K562 (cell line): ENCODE measurements around the gene INVS. TPM values are rescaled to one million over a fixed set of nuclear protein-coding genes. Genes with fewer than 3 reads are reported as not detected.
A peak's percentile ranks its signal among the peaks of the same experiment; 100 is the strongest.

Experiments used
- BRD9 ChIP-seq: fragments of 450-650 bp; IDR thresholded peaks from 2 replicates; pipeline ENCODE4 v1.6.1; 2018; ENCODE audit warnings: low read depth; ENCODE audit not compliant: partially characterized antibody
- CCAR2 ChIP-seq: fragments of 200-400 bp; formaldehyde crosslinking; IDR thresholded peaks from 2 replicates; pipeline ENCODE4 v1.6.1; 2017; ENCODE audit warnings: mild to moderate bottlenecking, low read depth, low read length
- CHD1 ChIP-seq: fragments of 200-600 bp; sonication (generic); IDR thresholded peaks from one replicate; pipeline ENCODE4 v1.6.1; 2012; ENCODE audit warnings: mild to moderate bottlenecking, moderate library complexity, low read length, inconsistent platforms
- FOXP1 ChIP-seq: sonication (generic); formaldehyde crosslinking; IDR thresholded peaks from 2 replicates; pipeline ENCODE4 v1.8.0; 2022; ENCODE audit warnings: mild to moderate bottlenecking, missing genetic modification reagents
- KDM5B ChIP-seq: fragments of 200-600 bp; sonication (generic); IDR thresholded peaks from 2 replicates; pipeline ENCODE4 v1.6.1; 2012; ENCODE audit warnings: low read depth, mild to moderate bottlenecking, moderate library complexity, low read length, control low read depth, inconsistent platforms; ENCODE audit not compliant: insufficient replicate concordance
- KLF10 ChIP-seq: fragments of 250-450 bp; sonication (Bioruptor Pico); IDR thresholded peaks from 2 replicates; pipeline ENCODE4 v1.6.1; 2021; ENCODE audit warnings: matching md5 sums
- MYC ChIP-seq, 2 experiments: fragments of 250-450 bp in 1 of 2; sonication (Bioruptor Pico) in 1 of 2; IDR thresholded peaks; 2 replicates each; pipeline versions ENCODE4 v1.5.1 to v1.6.1; 2012 to 2021; ENCODE audit warnings: low read depth in 2 of 2, borderline replicate concordance in 1 of 2, improper control_type of control experiment in 1 of 2, low read length in 1 of 2, mild to moderate bottlenecking in 1 of 2, moderate library complexity in 1 of 2
- NFYB ChIP-seq: IDR thresholded peaks from 2 replicates; pipeline ENCODE4 v1.6.1; 2011; ENCODE audit warnings: mild to moderate bottlenecking, moderate library complexity; ENCODE audit not compliant: insufficient read length; ENCODE audit errors: extremely low read depth
- TEAD4 ChIP-seq, 2 experiments: sonication (generic) in 1 of 2; formaldehyde crosslinking in 1 of 2; IDR thresholded peaks; 2 replicates each; pipeline versions ENCODE4 v1.6.1 to v1.8.0; 2012 to 2022; ENCODE audit warnings: borderline replicate concordance in 1 of 2, inconsistent platforms in 1 of 2, low read length in 1 of 2, mild to moderate bottlenecking in 1 of 2, missing genetic modification reagents in 1 of 2
- WHSC1 ChIP-seq: IDR thresholded peaks from one replicate; pipeline ENCODE4 v1.6.1; 2012; ENCODE audit warnings: low read length, control low read depth, inconsistent platforms
- ZNF263 ChIP-seq: sonication (generic); formaldehyde crosslinking; IDR thresholded peaks from 2 replicates; pipeline ENCODE4 v1.8.0; 2022; ENCODE audit warnings: mild to moderate bottlenecking, missing genetic modification reagents, borderline replicate concordance
- polyA plus RNA-seq, 8 experiments: library from polyadenylated mRNA; depleted of rRNA in 4 of 8; stranded (reverse) in 5 of 8; unstranded in 3 of 8; fragments of >200 nt; fragmentation: Nextera tagmentation in 2 of 8; fragmentation: Illumina TruSeq in 1 of 8; extraction: Ambion mirVana in 2 of 8; extraction: Trizol in 1 of 8; gene quantifications; 2 replicates each; pipeline versions ENCODE4 v1.2.1 to v1.2.3, GENCODE V29; 2011 to 2014; ENCODE audit warnings: inconsistent platforms in 1 of 8, missing spikeins in 1 of 8
- total RNA-seq, 7 experiments: library from RNA; depleted of rRNA in 6 of 7; stranded (reverse); fragments of >200 nt in 6 of 7; fragmentation: Illumina TruSeq in 2 of 7; extraction: Trizol in 2 of 7; gene quantifications; 2 replicates each; pipeline versions ENCODE4 v1.2.1 to v1.2.3, GENCODE V29; 2011 to 2021; ENCODE audit warnings: low replicate concordance in 1 of 7
- TF ChIP-seq, protein P1 (sequence below): sonication (generic); formaldehyde crosslinking; IDR thresholded peaks from 2 replicates; pipeline ENCODE4 v1.8.0; 2023; ENCODE audit warnings: mild to moderate bottlenecking, missing genetic modification reagents
- TF ChIP-seq, protein P2 (sequence below), 2 experiments: fragments of 200-800 bp in 1 of 2; sonication (Bioruptor generic) in 1 of 2; sonication (generic) in 1 of 2; formaldehyde crosslinking in 1 of 2; IDR thresholded peaks in 1 of 2; conservative IDR thresholded peaks in 1 of 2; 2 replicates each; pipeline versions ENCODE4 v1.5.0 to v1.6.1; 2016 to 2020; ENCODE audit warnings: missing compliant biosample characterization in 1 of 2, missing genetic modification characterization in 1 of 2, missing genetic modification reagents in 1 of 2
- TF ChIP-seq, protein P3 (sequence below): fragments of 450-650 bp; IDR thresholded peaks from 2 replicates; pipeline ENCODE4 v1.6.1; 2017; ENCODE audit warnings: mild to moderate bottlenecking, moderate library complexity
- TF ChIP-seq, protein P4 (sequence below): sonication (generic); formaldehyde crosslinking; IDR thresholded peaks from 2 replicates; pipeline ENCODE4 v1.8.1; 2023; ENCODE audit warnings: mild to moderate bottlenecking, missing genetic modification reagents

The INVS gene
- total and polyA plus RNA-seq, 9 of the 15 experiments (the other 6 are each of a cell fraction or from before 2014, with no cell fraction given), result 0.77 to 18.5 (median 10.0) TPM

DNA sequence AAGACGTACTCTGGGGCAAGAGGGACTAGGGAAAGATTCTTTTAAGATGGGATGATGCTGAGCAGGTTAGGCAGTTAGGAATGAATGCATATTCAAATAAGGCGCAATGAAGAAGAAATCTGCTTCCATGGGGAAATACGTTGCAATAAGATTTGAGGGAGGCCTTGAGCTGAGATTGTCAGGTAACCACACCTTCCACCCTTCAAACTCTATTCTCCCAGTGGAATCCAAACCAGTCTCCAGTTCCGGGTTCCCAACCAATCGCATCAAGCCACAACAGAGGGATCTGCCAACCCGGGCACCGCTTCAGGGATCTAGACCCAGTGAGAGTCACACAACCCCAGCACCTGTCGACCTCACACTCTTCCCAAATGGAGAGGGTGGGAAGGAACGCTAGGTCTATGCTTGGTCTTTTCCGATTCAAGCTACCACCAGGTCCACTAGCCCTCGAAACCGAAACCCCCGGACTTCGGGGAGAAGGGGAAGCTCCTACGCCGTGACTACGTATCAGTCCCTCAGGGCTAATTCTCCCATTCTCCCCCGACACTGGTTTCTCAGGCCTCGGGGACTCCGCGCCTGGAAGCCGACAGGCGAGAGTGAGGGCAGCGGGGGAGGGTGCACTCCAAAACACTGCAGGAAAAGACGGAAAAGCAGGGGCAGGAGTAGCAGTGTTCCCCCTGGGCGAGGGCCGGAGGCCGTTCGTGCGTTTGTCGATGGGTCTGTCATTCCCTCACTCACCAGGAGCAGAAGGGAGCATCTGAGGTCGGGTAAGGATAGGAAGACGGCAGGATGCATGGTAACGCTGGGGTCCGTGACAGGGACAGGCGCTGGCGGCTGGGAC, 777 bp upstream of the INVS start (continued):
- TF ChIP-seq NFYB (peak; percentile 29), MYC (IDR thresholded peaks at IDR 0.05; ENCODE audit: low read depth, low read length) (no peak), MYC (CRISPR knock-in tag; IDR thresholded peaks at IDR 0.05; ENCODE audit: borderline replicate concordance, low read depth) (no peak), BRD9 (no peak), KLF10 (CRISPR knock-in tag) (no peak), ZNF263 (CRISPR knock-in tag) (0 out of 2 replicates have a peak, but pooled peaks have one; percentile 3), FOXP1 (CRISPR knock-in tag) (peak; percentile 70; the same call in 1 of the 2 replicates), TEAD4 (IDR thresholded peaks at IDR 0.05; ENCODE audit: low read length) (peak; percentile 5; the same call in 1 of the 2 replicates), TEAD4 (CRISPR knock-in tag; IDR thresholded peaks at IDR 0.05; ENCODE audit: borderline replicate concordance) (0 out of 2 replicates have a peak, but pooled peaks have one; percentile 25), WHSC1 (no peak), KDM5B (peak; percentile 18), CHD1 (peak; percentile 35), CCAR2 (no peak)
- TF ChIP-seq, protein P1, sequence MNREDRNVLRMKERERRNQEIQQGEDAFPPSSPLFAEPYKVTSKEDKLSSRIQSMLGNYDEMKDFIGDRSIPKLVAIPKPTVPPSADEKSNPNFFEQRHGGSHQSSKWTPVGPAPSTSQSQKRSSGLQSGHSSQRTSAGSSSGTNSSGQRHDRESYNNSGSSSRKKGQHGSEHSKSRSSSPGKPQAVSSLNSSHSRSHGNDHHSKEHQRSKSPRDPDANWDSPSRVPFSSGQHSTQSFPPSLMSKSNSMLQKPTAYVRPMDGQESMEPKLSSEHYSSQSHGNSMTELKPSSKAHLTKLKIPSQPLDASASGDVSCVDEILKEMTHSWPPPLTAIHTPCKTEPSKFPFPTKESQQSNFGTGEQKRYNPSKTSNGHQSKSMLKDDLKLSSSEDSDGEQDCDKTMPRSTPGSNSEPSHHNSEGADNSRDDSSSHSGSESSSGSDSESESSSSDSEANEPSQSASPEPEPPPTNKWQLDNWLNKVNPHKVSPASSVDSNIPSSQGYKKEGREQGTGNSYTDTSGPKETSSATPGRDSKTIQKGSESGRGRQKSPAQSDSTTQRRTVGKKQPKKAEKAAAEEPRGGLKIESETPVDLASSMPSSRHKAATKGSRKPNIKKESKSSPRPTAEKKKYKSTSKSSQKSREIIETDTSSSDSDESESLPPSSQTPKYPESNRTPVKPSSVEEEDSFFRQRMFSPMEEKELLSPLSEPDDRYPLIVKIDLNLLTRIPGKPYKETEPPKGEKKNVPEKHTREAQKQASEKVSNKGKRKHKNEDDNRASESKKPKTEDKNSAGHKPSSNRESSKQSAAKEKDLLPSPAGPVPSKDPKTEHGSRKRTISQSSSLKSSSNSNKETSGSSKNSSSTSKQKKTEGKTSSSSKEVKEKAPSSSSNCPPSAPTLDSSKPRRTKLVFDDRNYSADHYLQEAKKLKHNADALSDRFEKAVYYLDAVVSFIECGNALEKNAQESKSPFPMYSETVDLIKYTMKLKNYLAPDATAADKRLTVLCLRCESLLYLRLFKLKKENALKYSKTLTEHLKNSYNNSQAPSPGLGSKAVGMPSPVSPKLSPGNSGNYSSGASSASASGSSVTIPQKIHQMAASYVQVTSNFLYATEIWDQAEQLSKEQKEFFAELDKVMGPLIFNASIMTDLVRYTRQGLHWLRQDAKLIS (CRISPR knock-in tag), result 0 out of 2 replicates have a peak, but pooled peaks have one; percentile 88
- TF ChIP-seq, protein P2, sequence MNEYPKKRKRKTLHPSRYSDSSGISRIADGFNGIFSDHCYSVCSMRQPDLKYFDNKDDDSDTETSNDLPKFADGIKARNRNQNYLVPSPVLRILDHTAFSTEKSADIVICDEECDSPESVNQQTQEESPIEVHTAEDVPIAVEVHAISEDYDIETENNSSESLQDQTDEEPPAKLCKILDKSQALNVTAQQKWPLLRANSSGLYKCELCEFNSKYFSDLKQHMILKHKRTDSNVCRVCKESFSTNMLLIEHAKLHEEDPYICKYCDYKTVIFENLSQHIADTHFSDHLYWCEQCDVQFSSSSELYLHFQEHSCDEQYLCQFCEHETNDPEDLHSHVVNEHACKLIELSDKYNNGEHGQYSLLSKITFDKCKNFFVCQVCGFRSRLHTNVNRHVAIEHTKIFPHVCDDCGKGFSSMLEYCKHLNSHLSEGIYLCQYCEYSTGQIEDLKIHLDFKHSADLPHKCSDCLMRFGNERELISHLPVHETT (CRISPR knock-in tag; conservative IDR thresholded peaks at IDR 0.05 in 1 of 2, IDR thresholded peaks at IDR 0.05 in 1 of 2), result no peak
- TF ChIP-seq, protein P3, sequence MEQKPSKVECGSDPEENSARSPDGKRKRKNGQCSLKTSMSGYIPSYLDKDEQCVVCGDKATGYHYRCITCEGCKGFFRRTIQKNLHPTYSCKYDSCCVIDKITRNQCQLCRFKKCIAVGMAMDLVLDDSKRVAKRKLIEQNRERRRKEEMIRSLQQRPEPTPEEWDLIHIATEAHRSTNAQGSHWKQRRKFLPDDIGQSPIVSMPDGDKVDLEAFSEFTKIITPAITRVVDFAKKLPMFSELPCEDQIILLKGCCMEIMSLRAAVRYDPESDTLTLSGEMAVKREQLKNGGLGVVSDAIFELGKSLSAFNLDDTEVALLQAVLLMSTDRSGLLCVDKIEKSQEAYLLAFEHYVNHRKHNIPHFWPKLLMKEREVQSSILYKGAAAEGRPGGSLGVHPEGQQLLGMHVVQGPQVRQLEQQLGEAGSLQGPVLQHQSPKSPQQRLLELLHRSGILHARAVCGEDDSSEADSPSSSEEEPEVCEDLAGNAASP, result peak; percentile 66
- TF ChIP-seq, protein P4, sequence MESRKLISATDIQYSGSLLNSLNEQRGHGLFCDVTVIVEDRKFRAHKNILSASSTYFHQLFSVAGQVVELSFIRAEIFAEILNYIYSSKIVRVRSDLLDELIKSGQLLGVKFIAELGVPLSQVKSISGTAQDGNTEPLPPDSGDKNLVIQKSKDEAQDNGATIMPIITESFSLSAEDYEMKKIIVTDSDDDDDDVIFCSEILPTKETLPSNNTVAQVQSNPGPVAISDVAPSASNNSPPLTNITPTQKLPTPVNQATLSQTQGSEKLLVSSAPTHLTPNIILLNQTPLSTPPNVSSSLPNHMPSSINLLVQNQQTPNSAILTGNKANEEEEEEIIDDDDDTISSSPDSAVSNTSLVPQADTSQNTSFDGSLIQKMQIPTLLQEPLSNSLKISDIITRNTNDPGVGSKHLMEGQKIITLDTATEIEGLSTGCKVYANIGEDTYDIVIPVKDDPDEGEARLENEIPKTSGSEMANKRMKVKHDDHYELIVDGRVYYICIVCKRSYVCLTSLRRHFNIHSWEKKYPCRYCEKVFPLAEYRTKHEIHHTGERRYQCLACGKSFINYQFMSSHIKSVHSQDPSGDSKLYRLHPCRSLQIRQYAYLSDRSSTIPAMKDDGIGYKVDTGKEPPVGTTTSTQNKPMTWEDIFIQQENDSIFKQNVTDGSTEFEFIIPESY (CRISPR knock-in tag), result no peak
